ENCODE results near the gene CCN6.

GRCh38 chr6:112013051-112013450 lies 40.9 kb upstream of the CCN6 start:
- TF ChIP-seq CTCF (IDR thresholded peaks at IDR 0.05; ENCODE audit: insufficient read depth, low read length) (no peak), REST (IDR thresholded peaks at IDR 0.05; ENCODE audit: insufficient replicate concordance, low read depth) (no peak)
